ENCODE measurements around the gene TCF25. TPM values are rescaled to one million over a fixed set of nuclear protein-coding genes. Genes with fewer than 3 reads are reported as not detected.
"Not testable (repeated sequence)": the region's sequence is repeated elsewhere in the genome, so short reads cannot be mapped to it uniquely, and the experiment has no call there.

TCF25 gene
- total RNA-seq, 1 donor from 2014 or later = 106 TPM

- intact Hi-C loops (cut with DNase I) = loop anchor here (5.0 kb wide), 2 partner anchors 52 to 53 kb away; partner anchors contain the start of genes FANCA and TUBB3
- DNase-seq (ENCODE audit: low spot score) = no peak
Observed at GRCh38 chr16:89869911-89870310, 3.5 kb upstream of the TCF25 start.

- no peak for DNase-seq (ENCODE audit: low spot score)
- intact Hi-C loops (cut with DNase I) = loop anchor here (5.0 kb wide), 2 partner anchors 52 to 53 kb away; partner anchors contain the start of genes FANCA and TUBB3
Observed at GRCh38 chr16:89870440-89870839, 3.0 kb upstream of the TCF25 start.

- intact Hi-C loops (cut with DNase I) = loop anchor here (5.0 kb wide), 2 partner anchors 50 to 55 kb away; partner anchors contain the start of genes FANCA and TUBB3
- DNase-seq (ENCODE audit: low spot score) = no peak
Observed at GRCh38 chr16:89871895-89872294, 1.5 kb upstream of the TCF25 start.

DNA sequence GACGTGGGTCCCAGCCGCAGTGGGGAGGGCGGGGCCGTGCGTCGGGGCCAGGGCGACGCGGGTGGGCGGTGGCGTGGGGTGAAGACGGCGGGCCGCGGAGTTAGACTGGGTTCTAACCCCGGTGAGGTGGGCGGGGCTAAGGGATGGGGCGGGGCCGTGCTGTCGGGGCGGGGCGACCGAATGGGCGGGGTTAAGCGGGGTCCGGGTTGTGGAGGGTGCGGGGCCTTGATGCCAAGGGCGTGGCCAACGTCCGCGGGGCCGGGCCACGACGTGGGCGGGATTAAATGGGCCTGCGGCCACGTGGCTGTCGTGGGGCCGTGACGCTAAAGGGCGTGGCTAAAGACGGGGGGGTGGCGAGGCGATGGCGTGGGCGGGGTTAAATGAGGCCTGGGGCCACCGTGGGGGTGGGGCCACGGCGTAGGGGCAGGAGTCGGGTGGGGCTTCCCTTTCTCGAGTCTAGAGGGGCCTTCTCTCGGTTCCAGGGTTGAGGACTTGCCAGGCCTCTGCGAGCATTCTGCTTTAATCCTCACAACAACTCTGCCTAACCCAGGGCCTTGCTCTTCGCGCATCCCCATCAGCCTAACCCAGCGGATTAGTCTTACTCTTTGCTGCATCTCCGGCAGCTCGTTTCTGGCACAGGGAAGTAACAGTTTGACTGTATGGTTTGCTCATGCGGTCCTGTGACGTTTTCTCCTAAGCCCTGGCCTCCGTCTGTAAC, 739 bp downstream of the TCF25 start:
- intact Hi-C loops (cut with DNase I) = loop anchor here (5.0 kb wide), 2 partner anchors 48 to 57 kb away; partner anchors contain the start of genes FANCA and TUBB3

GRCh38 chr16:89879123-89879522, 5.7 kb downstream of the TCF25 start:
- DNase-seq (ENCODE audit: low spot score); intact Hi-C loops (cut with DNase I): not testable (repeated sequence)

More for the DNA sequence above, 739 bp downstream of the TCF25 start:
- DNase-seq (ENCODE audit: low spot score) = peak; percentile 99

DNA sequence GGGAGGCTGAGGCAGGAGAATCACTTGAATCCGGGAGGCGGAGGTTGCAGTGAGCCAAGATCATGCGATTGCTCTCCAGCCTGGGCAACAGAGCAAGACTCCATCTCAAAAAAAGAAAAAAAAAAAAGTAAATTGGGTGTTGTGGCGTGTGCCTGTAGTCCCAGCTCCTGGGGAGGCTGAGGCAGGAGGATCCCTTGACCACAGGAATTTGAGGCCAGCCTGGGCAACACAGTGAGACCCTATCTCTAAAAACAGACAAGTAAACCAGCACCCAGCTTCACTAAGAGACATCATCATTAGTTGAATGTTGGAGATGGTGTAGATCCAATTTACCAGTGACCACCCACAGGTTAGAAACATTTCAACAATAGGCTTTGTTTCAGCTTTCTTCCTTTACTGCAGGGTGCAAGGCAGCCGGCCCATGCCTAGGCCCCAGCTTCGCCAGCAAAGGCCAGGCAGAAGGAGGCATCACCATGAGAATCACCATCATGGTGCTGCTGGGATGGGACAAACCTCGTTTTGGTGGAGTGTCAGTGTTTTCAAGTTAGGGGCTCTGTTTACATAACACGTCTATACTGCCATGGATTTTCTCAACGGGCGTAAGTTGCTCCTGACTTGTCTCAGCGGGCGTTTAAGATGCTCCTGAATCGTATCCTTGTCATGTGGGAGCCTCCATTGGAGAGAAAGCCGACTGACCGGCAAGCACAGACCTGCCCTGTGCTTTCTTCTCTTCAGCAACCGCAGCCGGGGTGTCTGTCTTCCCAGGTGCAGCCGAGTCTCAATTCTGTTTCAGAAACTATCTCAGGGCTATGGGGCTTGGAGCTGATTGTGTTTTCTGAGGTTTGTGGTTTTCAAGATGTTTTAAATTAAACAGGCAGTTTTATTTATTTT, 7.3 kb downstream of the TCF25 start:
- no peak for DNase-seq (ENCODE audit: low spot score)
- intact Hi-C loops (cut with DNase I) = no loop called here

DNA sequence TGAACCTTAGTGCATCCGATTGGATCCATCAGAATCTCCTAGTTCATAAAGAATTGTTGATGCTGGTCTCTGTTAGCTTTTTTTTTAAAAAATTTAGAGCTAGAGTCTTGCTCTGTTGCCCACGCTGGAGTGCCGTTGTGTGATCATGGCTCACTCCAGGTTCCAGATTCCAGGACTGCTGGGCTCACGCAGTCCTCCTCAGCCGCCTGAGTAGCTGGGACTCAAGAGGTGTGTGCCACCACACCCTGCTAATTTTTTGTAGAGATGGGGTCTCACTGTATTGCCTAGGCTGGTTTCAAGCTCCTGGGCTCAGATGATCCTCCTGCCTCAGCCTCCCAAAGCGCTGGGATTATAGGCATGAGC, 8.0 kb downstream of the TCF25 start:
- DNase-seq (ENCODE audit: low spot score) = no peak
- intact Hi-C loops (cut with DNase I) = no loop called here

DNA sequence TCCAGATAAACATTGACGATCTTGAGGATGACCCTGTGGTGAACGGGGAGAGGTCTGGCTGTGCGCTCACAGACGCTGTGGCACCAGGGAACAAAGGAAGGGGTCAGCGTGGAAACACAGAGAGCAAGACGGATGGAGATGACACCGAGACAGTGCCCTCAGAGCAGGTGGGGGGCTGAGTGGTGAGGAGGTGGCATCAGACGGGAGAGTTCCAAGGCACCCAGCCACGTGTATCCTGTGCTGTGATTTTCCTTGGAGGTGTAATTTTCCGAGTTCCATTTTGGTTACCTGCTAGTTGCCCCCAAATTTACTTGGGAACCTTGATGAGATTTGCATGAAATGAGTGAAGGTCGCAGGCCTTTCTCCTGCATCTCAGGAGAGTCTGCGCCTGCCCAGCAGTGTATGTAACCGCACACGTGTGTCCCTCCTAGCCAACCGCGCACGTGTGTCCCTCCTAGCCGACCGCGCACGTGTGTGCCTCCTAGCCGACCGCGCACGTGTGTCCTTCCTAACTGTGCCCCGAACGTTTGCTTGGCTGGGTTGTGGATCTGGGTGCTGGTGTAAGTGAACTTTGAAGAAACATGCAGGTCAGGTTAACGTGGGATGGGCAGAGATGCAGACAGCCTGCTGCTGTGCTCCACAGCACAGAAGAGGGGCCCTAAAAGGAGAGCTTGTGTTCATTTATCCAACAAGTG, 10.1 kb downstream of the TCF25 start:
- no peak for DNase-seq (ENCODE audit: low spot score)
- intact Hi-C loops (cut with DNase I) = no loop called here

DNA sequence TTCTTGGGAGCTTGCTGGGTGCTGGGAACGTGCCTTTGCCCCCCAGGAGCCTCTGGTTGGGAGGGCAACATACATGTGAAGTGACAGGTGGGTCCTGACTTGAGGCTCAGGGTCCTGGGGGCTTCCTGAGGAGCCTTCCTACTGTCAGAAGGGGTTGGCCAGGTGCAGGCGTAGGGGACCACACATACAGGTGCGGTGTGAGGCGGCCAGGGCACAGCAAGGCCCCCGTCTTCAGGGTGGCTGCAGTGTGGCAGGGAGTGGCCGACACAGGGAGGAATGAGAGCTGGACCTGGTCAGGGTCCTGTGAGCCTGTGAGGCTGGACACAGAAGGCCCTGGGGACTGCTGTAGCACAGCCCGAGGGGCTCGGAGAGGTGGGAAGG, 10.6 kb downstream of the TCF25 start:
- no peak for DNase-seq (ENCODE audit: low spot score)
- intact Hi-C loops (cut with DNase I) = no loop called here

DNA sequence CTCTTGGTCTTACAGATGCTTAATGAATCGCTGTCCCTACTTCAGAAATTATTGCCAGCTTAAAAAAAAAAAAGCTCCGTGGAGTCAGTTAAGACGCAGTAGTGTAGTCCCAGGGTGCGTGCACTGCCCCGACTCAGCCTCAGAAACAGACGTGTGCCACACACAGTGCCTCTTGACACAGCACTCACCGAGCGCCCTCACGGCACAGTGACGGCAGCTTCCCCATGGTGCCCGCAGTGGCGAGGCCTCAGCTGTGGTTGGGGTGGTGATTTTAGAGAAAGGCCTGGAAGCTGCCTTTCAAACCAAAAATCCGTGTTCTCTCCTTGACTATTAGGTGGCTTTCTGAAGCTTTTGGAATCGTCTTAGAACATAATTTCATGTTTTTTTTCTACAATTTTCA, 13.9 kb downstream of the TCF25 start:
- DNase-seq (ENCODE audit: low spot score) = no peak
- intact Hi-C loops (cut with DNase I) = no loop called here

DNA sequence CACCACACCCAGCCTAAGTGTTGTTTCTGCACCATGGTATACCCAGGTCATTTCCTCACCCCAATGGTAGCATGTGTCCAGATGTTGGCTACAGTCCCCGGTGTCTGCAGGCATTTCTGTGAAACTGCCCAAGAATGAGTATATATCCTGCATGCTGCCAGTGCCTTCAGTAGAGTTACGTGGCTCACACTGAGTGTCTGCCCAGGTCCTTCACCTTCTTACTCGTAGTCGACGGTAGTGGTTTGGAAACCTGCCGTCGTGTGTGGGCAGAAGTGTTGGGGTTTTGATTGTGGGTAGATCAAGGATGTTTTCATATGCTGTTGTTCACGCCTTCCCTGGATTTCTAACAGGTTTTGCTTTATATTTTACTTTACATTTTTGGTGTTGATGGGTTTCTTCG, 16.8 kb downstream of the TCF25 start:
- intact Hi-C loops (cut with DNase I) = no loop called here
- no peak for DNase-seq (ENCODE audit: low spot score)

DNA sequence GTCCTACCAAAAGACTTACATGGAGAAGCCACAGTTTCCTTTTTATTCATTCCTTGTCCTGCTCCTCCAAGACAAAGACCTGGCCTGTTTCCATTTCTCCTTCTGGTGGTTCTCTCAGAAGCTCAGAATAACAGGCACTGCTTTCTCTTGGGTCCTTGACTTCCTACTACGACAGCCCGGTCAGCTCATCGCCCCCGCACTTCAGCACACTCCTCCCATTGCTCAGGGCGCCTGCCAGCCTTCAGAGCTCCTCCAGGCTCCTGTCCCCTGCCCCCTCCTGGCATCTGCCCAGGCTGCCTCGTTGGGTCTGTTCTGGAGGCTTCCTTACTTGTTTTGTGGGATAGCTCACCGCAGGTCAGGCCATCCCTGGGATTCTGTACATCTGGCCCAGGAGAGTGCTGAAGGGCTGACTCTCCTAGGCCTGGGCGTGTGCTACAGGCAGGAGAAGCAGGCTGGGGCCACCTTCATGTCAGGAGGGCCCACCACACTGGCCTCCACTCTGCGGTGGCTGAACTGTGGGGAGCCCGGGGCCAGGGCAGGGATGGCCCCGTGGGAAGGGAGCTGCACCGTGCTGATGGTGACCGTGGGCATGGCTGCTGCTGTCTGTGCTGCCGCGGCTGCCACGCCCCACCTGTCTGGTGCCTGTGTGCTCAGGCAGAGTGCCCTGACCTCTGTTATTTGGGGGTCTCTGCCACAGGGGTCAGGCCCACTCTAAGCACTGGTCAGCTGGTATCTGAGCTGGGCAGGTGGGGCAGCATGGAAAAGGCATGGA, 17.7 kb downstream of the TCF25 start:
- intact Hi-C loops (cut with DNase I) = no loop called here
- DNase-seq (ENCODE audit: low spot score) = no peak

DNA sequence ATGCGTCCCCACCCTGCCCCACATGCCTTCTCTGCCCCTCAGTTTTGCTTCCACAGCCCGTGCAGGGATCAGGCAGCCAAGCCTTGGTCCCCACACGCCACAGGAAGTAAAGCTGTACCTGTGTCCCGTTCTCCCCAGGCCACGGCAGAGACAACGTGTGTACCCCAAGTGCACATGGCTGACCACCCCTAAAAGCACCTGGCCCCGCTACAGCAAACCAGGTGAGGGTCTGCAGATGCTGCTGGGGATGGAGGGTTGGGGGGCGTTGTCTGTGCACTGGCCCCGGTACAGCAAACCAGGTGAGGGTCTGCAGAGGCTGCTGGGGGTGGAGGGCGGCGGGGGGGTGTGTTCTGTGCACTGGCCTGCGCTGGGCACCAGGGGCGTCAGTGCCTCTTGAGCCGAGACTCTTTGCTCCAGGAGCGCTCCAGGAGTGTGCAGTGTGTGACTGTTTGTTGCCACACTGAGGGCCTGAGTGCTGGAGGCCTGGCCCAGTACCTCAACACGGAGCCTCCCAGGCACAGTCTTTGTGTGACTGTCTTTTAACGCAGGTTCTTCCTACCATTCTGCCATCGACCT, 18.8 kb downstream of the TCF25 start:
- intact Hi-C loops (cut with DNase I) = no loop called here

GRCh38 chr16:89892635-89893034, 19.2 kb downstream of the TCF25 start:
- intact Hi-C loops (cut with DNase I) = no loop called here
- DNase-seq (ENCODE audit: low spot score) = no peak

More for the DNA sequence above, 18.8 kb downstream of the TCF25 start:
- DNase-seq (ENCODE audit: low spot score) = no peak

DNA sequence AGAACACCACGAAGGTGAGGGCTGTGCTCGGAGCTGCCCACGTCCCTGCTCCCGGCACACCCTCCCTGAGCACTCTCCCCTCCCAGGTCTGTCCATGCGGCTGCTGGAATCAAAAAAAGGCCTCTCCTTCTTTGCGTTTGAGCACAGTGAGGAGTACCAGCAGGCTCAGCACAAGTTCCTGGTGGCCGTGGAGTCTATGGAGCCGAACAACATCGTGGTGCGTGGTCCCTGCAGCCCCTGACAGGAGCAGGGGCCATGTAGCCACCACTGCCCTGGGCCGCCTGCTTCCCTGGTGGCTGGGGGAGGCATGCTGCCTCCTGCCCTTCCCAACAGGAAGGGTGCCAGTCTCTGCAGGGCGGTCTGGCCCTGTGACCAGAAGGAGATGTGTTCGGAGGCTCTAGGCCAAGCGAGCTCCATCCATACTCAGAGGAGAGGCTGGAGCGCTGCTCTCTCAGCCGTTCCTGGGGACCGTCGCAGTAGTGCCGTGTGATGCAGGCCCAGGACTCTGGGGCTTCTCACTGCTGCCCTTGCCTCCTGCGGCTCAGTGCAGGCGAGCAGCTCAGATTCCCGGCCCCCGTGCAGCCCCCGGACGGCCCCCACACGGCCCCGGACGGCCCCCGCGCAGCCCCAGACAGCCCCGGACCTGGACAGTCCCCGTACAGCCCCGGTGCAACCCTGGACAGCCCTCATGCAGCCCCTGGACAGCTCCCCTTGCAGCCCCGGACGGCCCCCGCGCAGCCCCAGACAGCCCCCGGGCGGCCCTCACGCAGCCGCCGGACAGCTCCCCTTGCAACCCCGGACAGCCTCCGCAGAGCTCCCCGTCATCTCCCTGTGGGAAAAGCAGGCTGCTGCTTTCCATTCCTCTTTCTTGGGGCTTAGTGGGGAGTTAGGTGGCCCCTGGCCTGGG, 20.5 kb downstream of the TCF25 start:
- intact Hi-C loops (cut with DNase I) = no loop called here
- DNase-seq (ENCODE audit: low spot score) = no peak

DNA sequence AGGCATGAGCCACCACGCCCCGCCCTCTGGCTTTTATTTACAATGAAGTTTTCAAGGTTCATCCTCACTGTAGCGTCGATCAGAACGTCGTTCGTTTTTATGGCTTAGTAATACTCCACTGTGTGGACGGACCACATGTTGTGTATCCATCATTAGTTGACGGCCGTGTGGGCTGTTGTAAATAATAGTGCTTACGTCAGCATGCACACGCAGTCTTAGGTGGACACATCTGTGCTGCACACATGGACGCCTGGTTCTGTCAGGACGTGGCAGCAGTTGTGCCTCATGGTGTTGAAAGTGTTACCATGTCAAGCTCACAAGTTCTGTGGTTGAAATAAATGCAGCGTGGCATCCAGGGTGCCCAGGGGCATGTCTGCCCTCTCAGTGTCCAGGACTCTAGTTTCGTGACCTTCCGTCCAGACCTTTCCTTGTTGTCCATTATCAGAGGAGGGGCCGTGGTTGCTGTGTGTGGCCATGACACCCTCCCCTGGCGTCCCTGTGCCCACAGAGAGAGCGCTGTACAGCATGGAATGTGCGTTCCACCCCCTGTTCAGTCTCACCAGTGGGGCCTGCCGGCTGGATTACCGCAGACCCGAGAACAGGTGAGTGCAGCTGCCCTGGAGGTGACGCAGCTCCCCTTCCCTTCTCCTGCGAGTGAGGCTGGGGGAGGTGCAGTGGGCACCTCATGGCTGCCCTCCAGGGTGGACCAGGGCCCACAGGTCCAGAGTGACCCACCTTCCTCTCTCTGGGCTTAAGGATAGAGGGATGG, 22.3 kb downstream of the TCF25 start:
- intact Hi-C loops (cut with DNase I) = no loop called here
- DNase-seq (ENCODE audit: low spot score) = no peak

GRCh38 chr16:89897204-89897603, 23.8 kb downstream of the TCF25 start:
- DNase-seq (ENCODE audit: low spot score) = no peak
- intact Hi-C loops (cut with DNase I) = no loop called here

Data from cardiac septum (tissue), 1 donor.